Gastroesophageal sphincter (tissue), 4 donors: ENCODE results near the gene SLCO3A1. TPM values are rescaled to one million over a fixed set of nuclear protein-coding genes. Genes with fewer than 3 reads are reported as not detected.

Experiments
- ATAC-seq: fragments of 150-250 bp; one replicate; pipeline ENCODE4 v1.9.1; 2016; ENCODE audit warnings: mild to moderate bottlenecking, moderate library complexity
- H3K27ac ChIP-seq, 4 donors: fragments of 200-600 bp; sonication (generic) in 3 of 4; 1 replicate in 3 of 4; 2 replicates in 1 of 4; pipeline ENCODE4 v1.5.1; 2016 to 2019
- H3K27me3 ChIP-seq: fragments of 200-600 bp; sonication (generic); one replicate; pipeline ENCODE4 v1.5.1; 2019
- H3K36me3 ChIP-seq, 2 donors: fragments of 200-600 bp; sonication (generic); one replicate each; pipeline ENCODE4 v1.5.1; 2019; ENCODE audit warnings: control low read depth in 1 of 2
- H3K4me1 ChIP-seq, 3 donors: fragments of 200-600 bp; sonication (generic); 1 replicate in 2 of 3; 2 replicates in 1 of 3; pipeline ENCODE4 v1.5.1; 2016 to 2019; ENCODE audit warnings: control low read depth in 2 of 3
- H3K4me3 ChIP-seq, 2 donors: fragments of 200-600 bp; sonication (generic); one replicate each; pipeline ENCODE4 v1.5.1; 2019; ENCODE audit warnings: mild to moderate bottlenecking in 1 of 2, moderate library complexity in 1 of 2
- H3K9me3 ChIP-seq, 3 donors: fragments of 200-600 bp; sonication (generic); one replicate each; pipeline ENCODE4 v1.5.1; 2017 to 2019; ENCODE audit warnings: control low read depth in 2 of 3
- EP300 ChIP-seq: sonication (generic); formaldehyde crosslinking; IDR thresholded peaks from one replicate; pipeline ENCODE4 v1.6.1; 2017; ENCODE audit warnings: antibody characterized with exemption, mild to moderate bottlenecking
- POLR2A ChIP-seq, 2 donors: fragments of 450-650 bp; IDR thresholded peaks; one replicate each; pipeline ENCODE4 v1.6.1; 2017; ENCODE audit warnings: antibody characterized with exemption in 2 of 2, mild to moderate bottlenecking in 2 of 2, moderate library complexity in 1 of 2
- POLR2AphosphoS5 ChIP-seq: sonication (generic); formaldehyde crosslinking; IDR thresholded peaks from one replicate; pipeline ENCODE4 v1.6.1; 2017; ENCODE audit warnings: antibody characterized with exemption
- WGBS, 2 donors: methylation state at CpG; one replicate each; pipeline ENCODE4 v1.1.5; 2018; ENCODE audit warnings: low coverage in 1 of 2; 5-methylcytosine and 5-hydroxymethylcytosine counted together
- total RNA-seq, 4 donors: library from RNA; depleted of rRNA; stranded (reverse); fragments of >200 nt; gene quantifications; one replicate each; pipeline ENCODE4 v1.1.0, GENCODE V29; 2016
- TF ChIP-seq, protein P1 (sequence below), 4 experiments: fragments of 200-600 bp in 2 of 4; fragments of 450-650 bp in 2 of 4; sonication (generic) in 1 of 4; IDR thresholded peaks; one replicate each; pipeline ENCODE4 v1.5.1; 2017 to 2019; ENCODE audit warnings: antibody characterized with exemption in 4 of 4, mild to moderate bottlenecking in 2 of 4, moderate library complexity in 2 of 4

Gene SLCO3A1
- total RNA-seq, 4 donors from 2014 or later, result 10.1 to 14.4 (median 12.1) TPM

DNA sequence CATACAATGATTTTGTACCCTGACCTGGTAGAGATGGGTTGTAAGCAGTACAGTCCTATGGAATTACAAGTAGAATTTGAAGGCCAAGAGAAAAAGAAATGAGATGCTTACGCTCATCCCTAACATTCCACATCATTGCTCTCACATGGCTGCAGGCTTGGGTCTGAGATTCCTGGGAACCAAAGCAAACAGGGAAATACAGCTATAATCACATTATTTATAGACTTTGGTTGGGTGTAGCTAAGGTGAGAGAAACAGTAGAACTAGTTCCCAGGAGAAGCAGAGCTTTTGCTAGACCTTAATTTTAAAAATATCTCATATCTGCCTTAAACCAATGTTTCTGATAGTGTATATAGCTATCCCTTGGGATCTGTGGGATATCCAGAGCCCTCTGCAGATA, 51.4 kb downstream of the SLCO3A1 start:
- Histone ChIP-seq H3K36me3 (no peaks in the 10 kb centered on the region), H3K4me3 (no peak overlapping the region), H3K4me1 (no peaks in the 10 kb centered on the region), H3K27ac (no peak overlapping the region), H3K9me3 (peaks cover 0 to 11% (median 0%) of the 10 kb centered on the region in 3 donors), H3K27me3 (no peaks in the 10 kb centered on the region)
- WGBS, 2 donors, result 86 to 100% methylated on average over 1 of the region's 1 CpG
- ATAC-seq, result no peak
- TF ChIP-seq EP300 (no peak), POLR2AphosphoS5 (no peak), POLR2A (IDR thresholded peaks at IDR 0.05) (no peak)
- TF ChIP-seq, protein P1, sequence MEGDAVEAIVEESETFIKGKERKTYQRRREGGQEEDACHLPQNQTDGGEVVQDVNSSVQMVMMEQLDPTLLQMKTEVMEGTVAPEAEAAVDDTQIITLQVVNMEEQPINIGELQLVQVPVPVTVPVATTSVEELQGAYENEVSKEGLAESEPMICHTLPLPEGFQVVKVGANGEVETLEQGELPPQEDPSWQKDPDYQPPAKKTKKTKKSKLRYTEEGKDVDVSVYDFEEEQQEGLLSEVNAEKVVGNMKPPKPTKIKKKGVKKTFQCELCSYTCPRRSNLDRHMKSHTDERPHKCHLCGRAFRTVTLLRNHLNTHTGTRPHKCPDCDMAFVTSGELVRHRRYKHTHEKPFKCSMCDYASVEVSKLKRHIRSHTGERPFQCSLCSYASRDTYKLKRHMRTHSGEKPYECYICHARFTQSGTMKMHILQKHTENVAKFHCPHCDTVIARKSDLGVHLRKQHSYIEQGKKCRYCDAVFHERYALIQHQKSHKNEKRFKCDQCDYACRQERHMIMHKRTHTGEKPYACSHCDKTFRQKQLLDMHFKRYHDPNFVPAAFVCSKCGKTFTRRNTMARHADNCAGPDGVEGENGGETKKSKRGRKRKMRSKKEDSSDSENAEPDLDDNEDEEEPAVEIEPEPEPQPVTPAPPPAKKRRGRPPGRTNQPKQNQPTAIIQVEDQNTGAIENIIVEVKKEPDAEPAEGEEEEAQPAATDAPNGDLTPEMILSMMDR (IDR thresholded peaks at IDR 0.05), result no peak

DNA sequence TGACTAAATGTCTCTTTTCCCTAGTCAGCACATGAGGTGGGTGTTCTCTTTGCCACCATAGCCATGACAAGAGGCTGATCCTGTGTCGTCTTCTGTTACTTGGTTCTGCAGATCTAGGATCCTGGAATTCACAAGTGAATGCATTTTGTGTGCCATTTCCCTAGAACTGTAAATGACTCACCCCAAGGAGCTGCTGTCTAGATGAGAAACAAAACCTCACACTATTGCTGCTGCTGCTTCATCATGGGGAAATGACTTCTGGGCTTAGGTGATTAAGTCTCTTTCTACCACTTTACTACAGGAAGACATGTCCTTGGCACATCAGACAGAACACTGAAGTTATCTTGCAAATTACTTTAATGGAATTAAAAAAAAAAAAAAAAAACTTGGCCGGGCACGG, 54.9 kb downstream of the SLCO3A1 start:
- WGBS, 2 donors, result 84 to 88% methylated on average over 1 to 3 of the region's 3 CpGs
- no peak for TF ChIP-seq POLR2AphosphoS5
- TF ChIP-seq, protein P1 (IDR thresholded peaks at IDR 0.05), result no peak
- TF ChIP-seq POLR2A (IDR thresholded peaks at IDR 0.05), result no peak
- TF ChIP-seq EP300, result no peak
- no peak overlapping the region for H3K27ac ChIP-seq
- no peaks in the 10 kb centered on the region for H3K27me3 ChIP-seq
- no peak overlapping the region for H3K4me3 ChIP-seq
- no peaks in the 10 kb centered on the region for H3K9me3 ChIP-seq
- no peak for ATAC-seq
- no peaks in the 10 kb centered on the region for H3K36me3 ChIP-seq
- H3K4me1 ChIP-seq, result peaks cover 0 to 1% (median 0%) of the 10 kb centered on the region in 3 donors

DNA sequence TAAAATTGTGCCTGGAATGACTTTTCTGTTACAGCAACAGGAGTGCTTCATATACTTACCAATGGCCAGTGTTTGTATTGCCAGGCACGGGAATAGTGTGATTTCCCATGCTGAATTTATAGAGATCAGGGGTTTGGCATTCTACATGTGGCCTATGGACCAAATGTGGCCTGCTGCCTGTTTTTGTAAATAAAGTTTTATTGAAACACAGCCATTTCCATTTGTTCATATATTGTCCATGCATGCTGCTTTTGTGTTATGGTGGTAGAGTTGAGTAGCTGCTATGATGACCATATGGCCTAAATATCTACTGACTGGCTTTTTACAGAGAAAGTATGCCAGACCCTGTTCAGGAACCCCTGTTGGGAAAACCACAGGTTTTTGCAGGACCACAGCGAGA, 55.6 kb downstream of the SLCO3A1 start:
- Histone ChIP-seq H3K4me1 (peaks cover 0 to 5% (median 0%) of the 10 kb centered on the region in 3 donors), H3K27me3 (no peaks in the 10 kb centered on the region), H3K27ac (no peak overlapping the region), H3K9me3 (no peaks in the 10 kb centered on the region), H3K36me3 (no peaks in the 10 kb centered on the region), H3K4me3 (no peak overlapping the region)
- WGBS, 2 donors, result 100% methylated on average over 2 of the region's 2 CpGs
- TF ChIP-seq, protein P1 (IDR thresholded peaks at IDR 0.05), result no peak
- TF ChIP-seq EP300 (no peak), POLR2A (IDR thresholded peaks at IDR 0.05) (no peak), POLR2AphosphoS5 (no peak)
- no peak for ATAC-seq

DNA sequence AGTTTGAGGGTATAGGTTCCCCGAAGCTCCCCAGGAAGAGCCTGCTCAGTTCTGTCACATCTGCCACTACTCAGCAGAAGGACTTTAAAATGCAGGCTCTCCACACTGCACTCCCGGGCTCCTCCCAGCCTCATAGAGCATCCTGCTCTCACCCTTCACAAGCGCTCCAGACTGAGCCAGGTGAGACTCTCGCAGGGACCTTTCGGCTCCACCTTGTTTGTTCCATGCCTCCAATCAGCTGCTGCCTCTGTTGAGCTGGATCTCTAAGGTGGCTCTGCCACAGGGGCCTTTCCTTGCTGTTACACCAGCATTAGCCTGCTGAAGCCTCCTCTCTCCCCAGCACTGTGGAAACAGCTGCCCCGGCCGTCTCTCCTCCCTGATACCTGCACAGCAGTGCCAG, 56.1 kb downstream of the SLCO3A1 start:
- ATAC-seq, result no peak
- WGBS, 2 donors, result 90 to 95% methylated on average over 2 to 7 of the region's 7 CpGs
- no peak for TF ChIP-seq POLR2A (IDR thresholded peaks at IDR 0.05)
- TF ChIP-seq EP300, result no peak
- TF ChIP-seq, protein P1 (IDR thresholded peaks at IDR 0.05), result no peak
- no peak for TF ChIP-seq POLR2AphosphoS5

DNA sequence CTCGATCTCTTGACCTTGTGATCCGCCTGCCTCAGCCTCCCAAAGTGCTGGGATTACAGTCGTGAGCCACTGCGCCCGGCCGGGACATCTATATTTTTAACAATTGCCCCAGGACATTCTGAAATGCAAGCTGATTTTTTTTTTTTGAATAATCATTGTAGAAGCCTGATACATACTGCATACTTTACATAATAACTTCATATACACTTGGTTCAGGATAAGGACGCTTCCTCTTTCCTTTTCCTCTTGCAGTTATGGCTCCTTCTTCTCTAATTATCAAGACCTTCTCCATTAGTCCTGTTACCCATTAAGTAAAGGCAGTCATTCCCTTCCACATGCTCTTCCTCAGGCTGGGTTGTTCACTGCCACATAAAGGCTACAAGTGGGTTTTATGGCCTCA, 58.3 kb downstream of the SLCO3A1 start:
- TF ChIP-seq POLR2AphosphoS5 (no peak), POLR2A (IDR thresholded peaks at IDR 0.05) (no peak), EP300 (no peak)
- TF ChIP-seq, protein P1 (IDR thresholded peaks at IDR 0.05), result no peak
- 97% methylated on average over 6 to 7 of the region's 7 CpGs for WGBS, 2 donors

More for the DNA sequence above, 56.1 kb downstream of the SLCO3A1 start:
- no peak overlapping the region for H3K27ac ChIP-seq
- no peaks in the 10 kb centered on the region for H3K9me3 ChIP-seq
- no peak overlapping the region for H3K4me3 ChIP-seq
- H3K36me3 ChIP-seq, result no peaks in the 10 kb centered on the region
- H3K4me1 ChIP-seq, result peaks cover 0 to 5% (median 0%) of the 10 kb centered on the region in 3 donors
- H3K27me3 ChIP-seq, result no peaks in the 10 kb centered on the region

More for the DNA sequence above, 58.3 kb downstream of the SLCO3A1 start:
- Histone ChIP-seq H3K4me1 (peaks cover 0 to 5% (median 0%) of the 10 kb centered on the region in 3 donors), H3K9me3 (no peaks in the 10 kb centered on the region), H3K36me3 (peaks cover 0 to 12% of the 10 kb centered on the region in 2 donors), H3K27me3 (no peaks in the 10 kb centered on the region), H3K27ac (no peak overlapping the region), H3K4me3 (no peak overlapping the region)
- no peak for ATAC-seq
